Muscle of back (tissue), 11 donors: ENCODE data around the gene GOLIM4. TPM values are rescaled to one million over a fixed set of nuclear protein-coding genes. Genes with fewer than 3 reads are reported as not detected.
A peak's percentile ranks its signal among the peaks of the same experiment; 100 is the strongest.
"Not testable (repeated sequence)": the region's sequence is repeated elsewhere in the genome, so short reads cannot be mapped to it uniquely, and the experiment has no call there.

Experiments
- DNase-seq, 3 donors: peaks; one replicate each; pipeline versions ENCODE4 v3.0.0 to v3.0.0-alpha.2; 2013
- polyA plus RNA-seq, 10 donors: library from polyadenylated mRNA; unstranded; fragments of 120-200 nt; gene quantifications; one replicate each; pipeline ENCODE4 v1.2.1, GENCODE V29; 2013; ENCODE audit not compliant: insufficient read length in 10 of 10

GOLIM4 gene
- polyA plus RNA-seq, 10 donors = 45.3 to 65.7 (median 50.9) TPM

- no peak for DNase-seq
These were observed 15.7 kb downstream of the GOLIM4 start for GRCh38 chr3:168080022-168080421.

- DNase-seq = no peak
These were observed 18.6 kb downstream of the GOLIM4 start for GRCh38 chr3:168077091-168077490.

- DNase-seq = no peak
These were observed 21.7 kb downstream of the GOLIM4 start for GRCh38 chr3:168073842-168074605.

GRCh38 chr3:168072323-168072650, 23.4 kb downstream of the GOLIM4 start:
- DNase-seq = peak in 1 of 3 donors; percentile 60

GRCh38 chr3:168071591-168072322, 24.0 kb downstream of the GOLIM4 start:
- DNase-seq = peak in 1 of 3 donors; percentile 83

GRCh38 chr3:168070919-168071318, 24.8 kb downstream of the GOLIM4 start:
- no peak for DNase-seq

GRCh38 chr3:168068346-168068745, 27.4 kb downstream of the GOLIM4 start:
- no peak for DNase-seq

GRCh38 chr3:168066882-168067281, 28.8 kb downstream of the GOLIM4 start:
- no peak for DNase-seq

- DNase-seq = no peak
These were observed 30.2 kb downstream of the GOLIM4 start for GRCh38 chr3:168065569-168065968.

GRCh38 chr3:168063122-168063521, 32.6 kb downstream of the GOLIM4 start:
- DNase-seq = no peak

- no peak for DNase-seq
These were observed 33.0 kb downstream of the GOLIM4 start for GRCh38 chr3:168062679-168063078.

GRCh38 chr3:168061332-168061996, 34.3 kb downstream of the GOLIM4 start:
- no peak for DNase-seq

- no peak for DNase-seq
These were observed 35.4 kb downstream of the GOLIM4 start for GRCh38 chr3:168060317-168060716.

GRCh38 chr3:168058481-168058880, 37.2 kb downstream of the GOLIM4 start:
- no peak for DNase-seq

- not testable (repeated sequence) for DNase-seq
These were observed 39.1 kb downstream of the GOLIM4 start for GRCh38 chr3:168056398-168057230.

- DNase-seq = no peak
These were observed 41.3 kb downstream of the GOLIM4 start for GRCh38 chr3:168054447-168054846.

- DNase-seq = peak in 1 of 3 donors; percentile 50
These were observed 42.6 kb downstream of the GOLIM4 start for GRCh38 chr3:168053115-168053514.

GRCh38 chr3:168052515-168052914, 43.2 kb downstream of the GOLIM4 start:
- DNase-seq = no peak

GRCh38 chr3:168051531-168052471, 43.9 kb downstream of the GOLIM4 start:
- DNase-seq = peak in 2 of 3 donors; percentile 45 to 59

GRCh38 chr3:168051070-168051469, 44.7 kb downstream of the GOLIM4 start:
- no peak for DNase-seq
